Endothelial cell of hepatic sinusoid (primary cell): Measurements from ENCODE around the gene UHMK1.
"Not testable (repeated sequence)": the region's sequence is repeated elsewhere in the genome, so short reads cannot be mapped to it uniquely, and the experiment has no call there.

Experiments used
- in situ Hi-C: cut with HindIII; loops from 2 replicates; pipeline ENCODE4 v1.10.0; 2017; ENCODE audit warnings: low sequenced_read_pairs

UHMK1 gene

DNA sequence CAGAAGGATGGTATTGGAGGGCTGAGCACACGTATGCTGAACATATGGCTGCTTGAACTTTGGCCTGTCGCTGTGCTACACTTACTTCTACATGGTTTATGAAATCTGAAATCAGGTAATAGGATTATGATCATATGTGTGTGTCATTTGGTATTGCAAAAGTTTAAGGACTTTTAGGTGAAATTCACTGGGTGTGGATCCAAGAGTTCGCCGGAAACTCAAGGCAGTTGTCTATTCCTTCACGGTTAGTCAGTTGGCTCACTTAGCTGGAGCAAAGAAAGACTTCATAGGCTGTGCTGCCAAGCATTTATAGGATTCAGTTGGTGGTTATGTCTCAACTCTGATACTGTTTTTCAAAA is 64.8 kb downstream of the UHMK1 start:
- in situ Hi-C loops: loop anchor here (5.0 to 10.0 kb wide), 2 partner anchors 70 to 102 kb away; no protein-coding TSS in a partner anchor

DNA sequence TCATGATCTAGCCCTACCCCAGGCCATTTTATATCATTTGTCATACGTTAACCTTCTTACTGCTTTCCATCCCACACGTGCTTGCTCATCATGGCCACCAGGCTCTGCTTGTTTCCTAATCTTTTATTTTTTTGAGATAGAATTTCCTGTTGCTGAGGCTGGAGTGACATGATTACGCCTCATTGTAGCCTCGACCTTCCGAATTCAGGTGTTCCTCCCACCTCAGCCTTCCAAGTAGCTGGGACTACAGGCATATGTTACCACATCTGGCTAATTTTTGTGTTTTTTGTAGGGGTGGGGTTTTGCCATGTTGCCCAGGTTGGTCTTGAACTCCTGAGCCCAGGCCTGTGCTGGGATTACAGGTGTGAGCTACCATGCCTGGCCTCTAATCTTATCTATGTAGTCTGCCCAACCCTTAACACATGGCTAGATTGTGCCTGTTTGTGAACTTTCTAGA is 67.2 kb downstream of the UHMK1 start:
- in situ Hi-C loops: loop anchor here (5.0 to 10.0 kb wide), 2 partner anchors 72 to 100 kb away; no protein-coding TSS in a partner anchor

DNA sequence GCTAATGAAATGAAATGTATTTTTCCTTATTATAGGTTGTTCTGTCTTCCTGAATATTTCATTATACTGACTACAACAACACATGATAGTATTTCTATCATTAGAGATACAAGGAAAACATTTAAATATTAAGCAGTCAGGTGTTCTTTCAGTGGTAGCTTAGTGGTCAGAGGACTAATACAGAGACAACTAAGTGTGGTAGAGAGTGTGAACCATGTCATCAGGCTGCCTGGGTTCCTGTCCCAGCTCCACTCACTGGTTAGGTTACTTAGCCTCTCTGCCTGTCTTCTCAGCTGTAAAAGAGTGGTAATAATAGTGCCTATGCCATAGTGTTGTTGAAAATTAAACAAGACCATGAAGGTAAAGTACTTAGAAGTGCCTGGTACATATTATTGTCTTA is 67.8 kb downstream of the UHMK1 start:
- in situ Hi-C loops: loop anchor here (10.0 kb wide), 1 partner anchor 99 kb away; no protein-coding TSS in a partner anchor

DNA sequence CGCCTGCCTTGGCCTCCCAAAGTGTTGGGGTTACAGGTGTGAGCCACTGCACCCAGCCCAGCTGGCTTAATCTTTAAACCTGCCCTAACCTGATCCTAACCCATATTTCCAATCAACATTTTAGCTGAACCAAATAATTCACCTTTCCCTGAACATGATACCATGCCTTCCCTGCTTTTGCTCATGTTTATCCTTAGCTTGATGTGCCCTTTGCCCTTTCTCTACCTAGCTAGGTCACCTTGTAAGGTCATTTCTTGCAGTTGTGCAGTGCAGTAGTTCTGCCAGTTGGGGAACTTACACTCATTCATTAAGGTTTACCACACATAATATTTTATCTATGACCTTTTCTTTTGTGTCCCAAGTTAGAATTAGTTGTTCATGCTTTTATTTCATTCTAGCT is 69.3 kb downstream of the UHMK1 start:
- in situ Hi-C loops: loop anchor here (10.0 kb wide), 1 partner anchor 98 kb away; no protein-coding TSS in a partner anchor

DNA sequence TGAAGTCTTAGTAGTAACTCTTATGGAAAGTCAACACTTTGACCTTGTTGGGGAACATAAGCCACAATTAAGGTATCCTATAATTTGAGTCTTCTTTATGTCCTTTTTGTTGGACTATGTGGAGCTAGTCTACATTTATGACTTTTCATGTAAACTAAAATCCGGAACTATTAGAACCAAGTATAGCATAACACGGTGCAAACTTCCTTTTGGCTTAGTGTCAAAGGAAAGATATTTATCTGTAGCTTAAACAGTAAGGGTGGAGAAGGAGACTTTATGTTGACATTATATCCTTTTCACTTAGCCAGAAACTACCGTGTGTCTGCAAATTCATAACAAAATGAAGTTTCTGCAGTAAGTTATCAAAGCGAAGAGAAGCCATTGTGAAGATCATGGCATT is 71.2 kb downstream of the UHMK1 start:
- in situ Hi-C loops: loop anchor here (10.0 kb wide), 1 partner anchor 96 kb away; no protein-coding TSS in a partner anchor

DNA sequence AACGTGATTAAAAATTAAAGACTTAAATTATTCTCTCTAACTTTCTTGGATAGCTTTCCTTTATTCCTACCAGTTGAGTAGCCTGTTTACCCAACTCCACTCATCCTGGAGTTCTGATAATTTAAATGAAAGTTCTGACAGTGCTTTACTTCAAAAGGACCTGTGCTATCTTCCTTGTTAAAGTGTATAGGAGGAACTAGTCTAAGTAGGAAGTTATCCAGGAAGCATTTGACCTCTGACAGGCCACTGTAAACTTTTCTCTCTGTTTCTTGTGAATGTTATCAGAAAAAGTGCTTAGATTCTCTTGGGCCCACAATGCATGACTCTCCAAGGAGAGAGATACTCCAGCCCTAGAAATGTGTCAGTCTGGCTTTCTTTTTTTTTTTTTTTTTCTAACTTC is 73.1 kb downstream of the UHMK1 start:
- in situ Hi-C loops: no loop called here

DNA sequence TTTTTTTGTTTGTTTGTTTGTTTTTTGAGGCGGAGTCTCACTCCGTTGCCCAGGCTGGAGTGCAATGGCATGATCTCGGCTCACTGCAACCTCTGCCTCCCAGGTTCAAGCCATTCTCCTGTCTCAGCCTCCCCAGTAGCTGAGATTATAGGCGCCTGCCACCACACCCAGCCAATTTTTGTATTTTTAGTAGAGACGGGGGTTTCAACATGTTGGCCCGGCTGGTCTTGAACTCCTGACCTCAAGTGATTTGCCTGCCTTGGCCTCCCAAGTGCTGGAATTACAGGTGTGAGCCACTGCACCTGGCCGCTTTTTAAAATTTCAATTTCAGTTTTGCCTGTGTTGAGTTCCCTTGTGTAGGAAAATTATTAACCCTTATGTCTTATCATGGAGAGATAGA is 73.5 kb downstream of the UHMK1 start:
- in situ Hi-C loops: not testable (repeated sequence)

DNA sequence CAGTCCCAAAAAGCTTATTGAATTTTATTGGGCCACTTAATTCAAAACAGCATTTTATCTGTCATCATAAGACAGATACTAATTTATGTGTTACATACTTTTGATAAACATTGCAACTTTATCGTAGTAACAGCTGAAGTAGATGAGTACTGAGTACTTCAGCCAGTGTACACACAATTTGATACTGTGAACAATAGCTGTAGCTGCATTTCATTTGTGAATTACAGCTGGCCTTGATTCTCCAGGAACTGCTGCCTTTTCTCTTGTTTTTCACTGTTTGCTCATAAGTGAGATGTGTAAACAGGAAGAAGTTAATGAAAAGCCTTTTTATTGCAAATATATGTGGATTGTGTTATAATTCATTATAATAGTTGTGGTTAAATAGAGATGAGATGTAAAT is 74.1 kb downstream of the UHMK1 start:
- in situ Hi-C loops: no loop called here

DNA sequence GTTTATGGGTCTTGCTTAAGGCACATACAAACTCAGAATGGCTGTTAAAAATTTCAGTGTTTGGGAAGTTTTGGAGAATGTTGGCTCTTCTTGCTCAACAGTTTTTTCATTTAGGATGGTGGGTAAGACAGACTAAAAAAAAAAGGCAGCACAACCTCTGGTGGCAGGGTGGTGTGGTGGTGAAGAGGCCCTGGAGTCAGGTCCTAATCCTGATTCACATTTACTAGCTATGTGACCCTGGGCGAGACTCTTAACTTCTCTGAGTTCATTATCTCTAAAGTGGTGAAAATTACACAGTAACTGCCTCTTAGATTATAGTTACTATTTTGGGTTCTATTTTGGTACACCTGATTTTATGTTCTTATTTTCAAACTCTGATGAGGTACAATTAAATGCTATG is 75.5 kb downstream of the UHMK1 start:
- in situ Hi-C loops: no loop called here

DNA sequence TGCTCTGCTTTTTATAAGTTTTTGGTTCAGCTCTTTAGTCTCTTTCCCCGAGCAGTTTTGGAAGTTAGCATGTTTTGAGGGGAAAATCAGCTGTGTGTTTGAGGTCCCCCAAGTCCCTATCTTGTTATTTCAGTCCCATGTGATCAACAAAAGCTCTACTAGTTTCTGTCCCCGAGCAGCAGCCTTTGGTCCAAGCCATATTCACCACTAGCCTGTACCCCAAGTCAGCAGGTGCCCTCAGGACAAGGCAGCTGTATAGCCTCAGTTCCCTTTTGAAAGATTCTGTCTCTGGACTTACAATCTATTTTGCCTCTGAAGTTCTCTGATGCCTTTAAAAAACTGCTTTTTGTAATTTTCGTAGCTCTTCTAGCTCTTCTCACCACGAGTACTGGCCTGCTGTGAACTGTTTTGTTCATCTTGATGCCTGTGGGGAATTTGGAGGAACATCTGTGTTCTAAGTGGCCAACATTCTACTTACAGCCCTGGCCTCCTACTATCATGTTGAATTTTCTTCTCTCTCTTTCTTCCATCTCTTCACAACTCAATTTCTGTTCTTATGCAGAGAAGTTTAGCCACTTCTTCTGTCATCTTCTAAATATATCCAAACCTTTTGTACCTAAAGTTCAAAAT is 80.6 kb downstream of the UHMK1 start:
- in situ Hi-C loops: no loop called here

DNA sequence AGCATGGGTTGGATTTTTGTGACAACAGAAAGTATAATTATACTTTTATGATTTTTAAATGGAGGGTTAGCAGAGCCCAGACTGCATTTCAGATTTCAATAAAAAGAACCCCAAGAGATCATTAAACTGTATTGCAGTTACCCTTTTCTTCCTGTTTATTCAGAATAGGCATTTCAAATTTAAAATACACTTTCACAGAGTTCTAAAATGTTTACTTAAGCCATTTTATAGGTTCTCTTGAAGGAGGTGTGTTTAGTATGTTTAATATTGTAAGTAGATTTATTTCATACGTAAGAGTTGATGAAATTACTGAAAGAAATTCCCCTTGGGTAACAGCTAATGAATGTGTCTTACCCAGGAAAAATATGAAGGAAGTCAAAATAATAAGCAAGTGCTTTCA is 81.3 kb downstream of the UHMK1 start:
- in situ Hi-C loops: no loop called here
